Stomach (tissue), 9 donors: ENCODE measurements around the gene SLC4A3. TPM values are rescaled to one million over a fixed set of nuclear protein-coding genes. Genes with fewer than 3 reads are reported as not detected.
A peak's percentile ranks its signal among the peaks of the same experiment; 100 is the strongest.

Experiments used
- DNase-seq, 2 donors: peaks; one replicate each; pipeline versions ENCODE4 v3.0.0 to v3.0.0-alpha.2; 2013 to 2019
- H3K27ac ChIP-seq, 5 donors: fragments of 200-600 bp in 4 of 5; sonication (generic) in 4 of 5; one replicate each; pipeline ENCODE4 v1.5.1; 2013 to 2019; ENCODE audit warnings: mild to moderate bottlenecking in 1 of 5, moderate library complexity in 1 of 5
- H3K27me3 ChIP-seq, 3 donors: fragments of 200-600 bp; sonication (generic); one replicate each; pipeline ENCODE4 v1.5.1; 2017 to 2019; ENCODE audit warnings: mixed run types in 1 of 3
- H3K36me3 ChIP-seq, 4 donors: fragments of 200-600 bp; sonication (generic); 1 replicate in 3 of 4; 2 replicates in 1 of 4; pipeline ENCODE4 v1.5.1; 2016 to 2019
- H3K4me1 ChIP-seq, 4 donors: fragments of 200-600 bp; sonication (generic); one replicate each; pipeline ENCODE4 v1.5.1; 2016 to 2019
- H3K4me3 ChIP-seq, 4 donors: fragments of 200-600 bp; sonication (generic) in 3 of 4; one replicate each; pipeline ENCODE4 v1.5.1; 2016 to 2019; ENCODE audit warnings: mild to moderate bottlenecking in 1 of 4
- H3K9me3 ChIP-seq, 4 donors: fragments of 200-600 bp; sonication (generic); one replicate each; pipeline ENCODE4 v1.5.1; 2016 to 2019
- EP300 ChIP-seq: sonication (generic); formaldehyde crosslinking; IDR thresholded peaks from one replicate; pipeline ENCODE4 v1.6.1; 2017; ENCODE audit warnings: antibody characterized with exemption
- POLR2A ChIP-seq, 4 donors: fragments of 450-650 bp; IDR thresholded peaks; one replicate each; pipeline ENCODE4 v1.6.1; 2016; ENCODE audit warnings: antibody characterized with exemption in 4 of 4, control low read depth in 2 of 4, mild to moderate bottlenecking in 1 of 4, moderate library complexity in 1 of 4
- POLR2AphosphoS5 ChIP-seq, 3 donors: sonication (generic); formaldehyde crosslinking; IDR thresholded peaks; one replicate each; pipeline ENCODE4 v1.6.1; 2016; ENCODE audit warnings: antibody characterized with exemption in 3 of 3
- WGBS, 5 donors: extraction: QIAGEN DNeasy Blood & Tissue Kit in 3 of 5; methylation state at CpG; one replicate each; pipeline versions ENCODE4 v1.1.5 to v1.1.7; 2013 to 2018; 5-methylcytosine and 5-hydroxymethylcytosine counted together
- intact Hi-C: fragments of 100-400 bp; cut with DNase I; formaldehyde crosslinking; loops from one replicate; pipeline ENCODE4 v1.15.1; 2023; ENCODE audit warnings: low total_unique reads
- polyA plus RNA-seq, 3 donors: library from polyadenylated mRNA; stranded (reverse); fragments of 200-250 nt; gene quantifications; one replicate each; pipeline ENCODE4 v1.2.3, GENCODE V29; 2013
- total RNA-seq, 5 donors: library from RNA; depleted of rRNA; stranded (reverse); fragments of >200 nt; gene quantifications; one replicate each; pipeline versions ENCODE4 v1.1.0 to v1.2.3, GENCODE V29; 2014 to 2016
- TF ChIP-seq, protein P1 (sequence below), 7 experiments: fragments of 450-650 bp in 4 of 7; fragments of 200-600 bp in 3 of 7; sonication (generic) in 3 of 7; IDR thresholded peaks; one replicate each; pipeline ENCODE4 v1.5.1; 2016 to 2019; ENCODE audit warnings: antibody characterized with exemption in 7 of 7, control low read depth in 2 of 7, mild to moderate bottlenecking in 1 of 7
- donor health status: healthy with polysubstance abuse.
- donor health status: Bipolar disorder and iron deficiency.
- donor health status: healthy.

The SLC4A3 gene
- total and polyA plus RNA-seq, 8 donors, result 0.58 to 22.8 (median 1.6) TPM; not detected in 1

DNA sequence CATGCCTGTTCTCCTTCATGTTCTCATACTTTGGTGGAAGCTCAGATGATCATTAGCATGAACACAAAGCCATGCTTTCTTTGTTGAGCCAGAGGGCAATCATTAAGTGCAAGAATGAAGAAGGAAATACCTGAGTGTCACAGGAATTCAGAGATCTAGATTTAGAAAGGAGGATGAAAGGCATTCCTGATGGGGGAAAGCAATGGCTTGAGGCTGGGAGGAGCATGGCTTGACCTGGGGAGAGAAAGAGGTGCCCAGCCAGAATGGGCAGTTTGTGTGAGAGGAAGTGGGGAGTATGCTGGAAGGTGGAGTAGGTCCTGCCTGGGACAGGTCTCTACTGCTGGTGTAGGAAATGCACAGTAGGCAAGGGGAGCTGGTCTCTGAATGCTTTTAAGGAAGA is 35.1 kb downstream of the SLC4A3 start:
- H3K36me3 ChIP-seq, result no peaks in the 10 kb centered on the region
- peaks cover 0 to 27% (median 13%) of the 10 kb centered on the region in 4 donors for H3K9me3 ChIP-seq
- no peak for DNase-seq
- H3K27ac ChIP-seq, result no peak overlapping the region
- intact Hi-C loops, result no loop called here
- no peak overlapping the region for H3K4me3 ChIP-seq
- peaks cover 0 to 5% (median 0%) of the 10 kb centered on the region in 4 donors for H3K4me1 ChIP-seq
- H3K27me3 ChIP-seq, result peaks cover 0 to 5% (median 0%) of the 10 kb centered on the region in 3 donors
- TF ChIP-seq POLR2AphosphoS5 (IDR thresholded peaks at IDR 0.05) (no peak), POLR2A (IDR thresholded peaks at IDR 0.05) (no peak), EP300 (no peak)
- TF ChIP-seq, protein P1, sequence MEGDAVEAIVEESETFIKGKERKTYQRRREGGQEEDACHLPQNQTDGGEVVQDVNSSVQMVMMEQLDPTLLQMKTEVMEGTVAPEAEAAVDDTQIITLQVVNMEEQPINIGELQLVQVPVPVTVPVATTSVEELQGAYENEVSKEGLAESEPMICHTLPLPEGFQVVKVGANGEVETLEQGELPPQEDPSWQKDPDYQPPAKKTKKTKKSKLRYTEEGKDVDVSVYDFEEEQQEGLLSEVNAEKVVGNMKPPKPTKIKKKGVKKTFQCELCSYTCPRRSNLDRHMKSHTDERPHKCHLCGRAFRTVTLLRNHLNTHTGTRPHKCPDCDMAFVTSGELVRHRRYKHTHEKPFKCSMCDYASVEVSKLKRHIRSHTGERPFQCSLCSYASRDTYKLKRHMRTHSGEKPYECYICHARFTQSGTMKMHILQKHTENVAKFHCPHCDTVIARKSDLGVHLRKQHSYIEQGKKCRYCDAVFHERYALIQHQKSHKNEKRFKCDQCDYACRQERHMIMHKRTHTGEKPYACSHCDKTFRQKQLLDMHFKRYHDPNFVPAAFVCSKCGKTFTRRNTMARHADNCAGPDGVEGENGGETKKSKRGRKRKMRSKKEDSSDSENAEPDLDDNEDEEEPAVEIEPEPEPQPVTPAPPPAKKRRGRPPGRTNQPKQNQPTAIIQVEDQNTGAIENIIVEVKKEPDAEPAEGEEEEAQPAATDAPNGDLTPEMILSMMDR (IDR thresholded peaks at IDR 0.05), result no peak

DNA sequence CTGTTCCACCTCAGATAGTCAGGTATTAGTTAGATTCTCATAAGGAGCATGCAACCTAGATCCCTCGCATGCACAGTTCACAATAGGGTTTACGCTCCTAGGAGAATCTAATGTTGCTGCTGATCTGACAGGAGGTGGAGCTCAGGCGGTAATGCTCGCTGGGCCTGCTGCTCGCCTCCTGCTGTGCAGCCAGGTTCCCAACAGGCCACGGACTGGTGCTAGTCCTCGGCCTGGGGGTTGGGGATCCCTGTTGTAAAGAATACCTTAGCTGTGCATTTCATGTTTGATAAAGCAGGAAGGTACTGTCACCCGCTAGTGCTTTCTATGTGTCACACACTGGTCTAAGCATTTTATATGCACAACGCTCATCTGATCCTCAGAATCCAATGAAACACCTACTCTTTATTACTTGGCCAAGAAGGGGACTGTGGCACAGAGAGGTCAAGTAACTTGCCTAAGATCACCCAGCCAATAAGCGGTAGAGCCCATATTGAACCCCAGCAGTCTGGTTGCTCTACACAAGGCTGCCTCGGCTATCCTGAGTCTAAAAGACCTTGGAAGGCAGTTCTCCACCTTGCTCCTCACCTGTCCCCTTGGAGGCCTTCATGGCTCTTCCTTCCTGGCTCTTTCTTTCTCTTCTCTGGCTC is 35.8 kb downstream of the SLC4A3 start:
- no peak overlapping the region for H3K27ac ChIP-seq
- peaks cover 0 to 27% (median 13%) of the 10 kb centered on the region in 4 donors for H3K9me3 ChIP-seq
- H3K27me3 ChIP-seq, result peaks cover 0 to 5% (median 0%) of the 10 kb centered on the region in 3 donors
- DNase-seq, result no peak
- intact Hi-C loops, result no loop called here
- peaks cover 0 to 5% (median 0%) of the 10 kb centered on the region in 4 donors for H3K4me1 ChIP-seq
- no peaks in the 10 kb centered on the region for H3K36me3 ChIP-seq
- TF ChIP-seq EP300 (no peak), POLR2AphosphoS5 (IDR thresholded peaks at IDR 0.05) (no peak), POLR2A (IDR thresholded peaks at IDR 0.05) (no peak)
- TF ChIP-seq, protein P1 (IDR thresholded peaks at IDR 0.05), result no peak
- H3K4me3 ChIP-seq, result no peak overlapping the region
- WGBS, 5 donors, result 71 to 80% (median 76%) methylated on average over 11 of the region's 11 CpGs

DNA sequence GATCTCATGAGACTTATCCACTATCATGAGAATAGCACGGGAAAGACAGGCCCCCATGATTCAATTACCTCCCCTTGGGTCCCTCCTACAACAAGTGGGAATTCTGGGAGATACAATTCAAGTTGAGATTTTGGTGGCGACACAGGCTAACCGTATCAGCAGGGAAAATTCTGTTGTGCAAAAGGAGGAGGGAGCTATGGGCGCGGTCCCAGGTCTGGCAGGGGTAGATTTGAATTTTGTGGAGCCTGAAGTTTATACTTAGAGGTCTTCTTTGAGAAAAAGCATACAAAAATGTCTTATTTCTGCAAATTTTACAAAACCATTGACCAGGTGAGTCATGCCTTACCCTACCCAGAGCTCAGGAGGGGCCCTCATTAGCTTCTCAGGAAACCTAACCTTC is 36.6 kb downstream of the SLC4A3 start:
- H3K4me1 ChIP-seq, result peaks cover 0 to 5% (median 0%) of the 10 kb centered on the region in 4 donors
- intact Hi-C loops, result no loop called here
- H3K27me3 ChIP-seq, result peaks cover 0 to 5% (median 0%) of the 10 kb centered on the region in 3 donors
- no peak for DNase-seq
- H3K4me3 ChIP-seq, result no peak overlapping the region
- H3K36me3 ChIP-seq, result no peaks in the 10 kb centered on the region
- H3K27ac ChIP-seq, result no peak overlapping the region
- 84 to 94% (median 92%) methylated on average over 5 of the region's 5 CpGs for WGBS, 5 donors
- TF ChIP-seq, protein P1 (IDR thresholded peaks at IDR 0.05), result no peak
- no peak for TF ChIP-seq POLR2AphosphoS5 (IDR thresholded peaks at IDR 0.05)
- TF ChIP-seq POLR2A (IDR thresholded peaks at IDR 0.05), result no peak
- TF ChIP-seq EP300, result no peak
- peaks cover 0 to 27% (median 13%) of the 10 kb centered on the region in 4 donors for H3K9me3 ChIP-seq

DNA sequence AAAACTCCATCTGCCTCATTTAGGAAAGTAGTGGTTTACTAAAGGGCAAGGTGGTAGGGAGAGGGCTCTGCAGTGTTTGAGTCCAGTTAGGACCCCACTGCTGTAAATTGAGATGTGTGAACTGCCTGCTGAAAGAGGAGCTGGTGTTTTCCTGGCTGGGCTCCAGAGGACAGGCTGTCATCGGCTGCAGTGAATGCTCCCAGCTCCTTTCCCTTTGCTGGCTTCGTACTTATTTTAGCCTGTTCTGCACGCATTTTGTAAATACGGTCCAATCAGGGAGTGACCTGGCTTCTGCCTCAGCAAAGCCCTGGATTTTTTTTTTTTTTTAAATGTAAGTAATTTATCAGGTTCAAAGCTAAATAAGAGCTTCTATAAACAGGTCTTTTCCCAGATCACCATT is 37.5 kb downstream of the SLC4A3 start:
- H3K4me3 ChIP-seq, result no peak overlapping the region
- intact Hi-C loops, result no loop called here
- peak overlapping the region in 2 of 5 donors; percentile 22 to 36 for H3K27ac ChIP-seq
- 35 to 44% (median 39%) methylated on average over 4 of the region's 4 CpGs for whole genome bisulfite sequencing, 5 donors
- DNase-seq, result peak in 1 of 2 donors; percentile 81
- H3K27me3 ChIP-seq, result no peaks in the 10 kb centered on the region
- H3K9me3 ChIP-seq, result peaks cover 0 to 27% (median 13%) of the 10 kb centered on the region in 4 donors
- H3K36me3 ChIP-seq, result no peaks in the 10 kb centered on the region
- peaks cover 0 to 5% (median 0%) of the 10 kb centered on the region in 4 donors for H3K4me1 ChIP-seq
- peak in 1 of 3 donors; percentile 63 for TF ChIP-seq POLR2AphosphoS5 (IDR thresholded peaks at IDR 0.05)
- no peak for TF ChIP-seq EP300
- TF ChIP-seq, protein P1 (IDR thresholded peaks at IDR 0.05), result no peak
